ENCODE data around the gene COBL.
A peak's percentile ranks its signal among the peaks of the same experiment; 100 is the strongest.

Gene COBL

DNA sequence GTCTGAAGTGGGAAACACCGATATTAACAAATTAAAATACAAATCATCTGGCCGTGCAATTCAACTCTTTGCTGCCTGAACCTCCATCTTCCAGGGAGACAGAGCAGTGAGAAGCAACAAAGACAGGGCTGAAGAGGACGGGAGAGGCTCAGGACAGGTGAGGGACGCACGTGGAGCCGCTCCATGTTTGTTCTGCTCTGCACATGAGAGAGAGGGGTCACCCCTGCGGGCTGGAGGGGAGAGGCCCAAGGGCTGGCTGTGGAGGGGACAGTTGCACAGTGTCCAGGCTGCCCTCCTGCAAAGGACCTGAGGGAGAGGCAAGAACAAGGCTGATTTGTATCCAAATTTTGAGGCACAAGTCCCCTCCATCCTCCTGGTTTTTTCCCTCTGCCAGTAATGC, 41.7 kb downstream of the COBL start:
- DNase-seq: no peak

DNA sequence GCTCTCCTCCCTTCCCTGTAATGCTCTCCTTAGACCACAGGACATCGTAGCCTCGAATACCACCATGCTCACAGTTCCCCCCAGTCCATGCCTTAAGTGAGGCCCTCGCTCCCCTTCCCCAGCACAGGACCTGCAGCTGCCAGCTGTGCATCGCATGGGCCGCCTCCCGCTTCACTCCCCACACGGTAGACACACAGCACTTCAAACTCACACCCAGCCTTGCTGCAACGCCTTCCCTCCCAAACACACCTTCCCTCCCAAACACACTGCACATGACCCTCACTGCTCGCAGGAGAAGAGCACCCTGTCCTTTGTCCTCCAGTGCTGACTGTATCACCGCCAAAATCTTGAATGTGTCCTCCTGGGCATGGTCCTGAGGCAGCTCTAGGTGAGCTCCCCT, 42.6 kb downstream of the COBL start:
- DNase-seq: no peak

DNA sequence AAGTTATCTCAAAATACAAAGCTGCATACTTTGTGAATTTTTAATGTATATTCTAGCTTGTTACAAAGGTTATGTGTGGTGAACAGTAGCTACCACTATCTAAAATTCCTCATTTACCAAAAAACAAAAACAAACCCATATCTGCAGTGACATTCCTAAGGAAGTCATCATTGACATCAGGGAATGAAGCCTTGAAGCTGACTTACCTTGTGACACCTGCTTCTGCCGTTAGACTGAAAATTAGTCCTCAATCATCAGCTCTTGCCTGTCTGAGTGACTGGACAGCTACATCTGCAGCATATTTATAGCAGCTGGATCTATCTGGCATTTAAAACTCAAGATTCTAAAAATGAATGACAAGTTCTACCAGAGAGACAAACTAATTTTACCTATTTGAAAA, 43.2 kb downstream of the COBL start:
- no peak for DNase-seq

DNA sequence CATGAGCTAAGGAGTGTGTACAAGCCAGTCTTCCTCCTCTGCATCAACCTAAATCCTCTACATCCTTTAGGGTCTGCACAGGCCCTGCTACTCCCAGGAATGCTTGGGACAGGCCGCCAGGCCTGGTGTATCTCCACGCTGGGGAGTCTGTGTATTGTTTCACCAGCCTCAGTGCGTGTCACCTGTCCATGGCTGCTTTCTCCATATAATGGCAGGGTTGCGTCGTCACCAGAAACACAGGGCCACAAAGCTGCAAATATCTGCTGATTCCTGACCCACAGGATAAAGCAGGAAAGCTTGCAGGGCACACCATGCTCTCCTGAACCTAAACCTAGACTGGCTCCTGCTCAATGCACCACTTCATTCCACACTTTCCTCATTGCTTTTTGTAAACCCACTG, 45.6 kb downstream of the COBL start:
- DNase-seq: no peak

DNA sequence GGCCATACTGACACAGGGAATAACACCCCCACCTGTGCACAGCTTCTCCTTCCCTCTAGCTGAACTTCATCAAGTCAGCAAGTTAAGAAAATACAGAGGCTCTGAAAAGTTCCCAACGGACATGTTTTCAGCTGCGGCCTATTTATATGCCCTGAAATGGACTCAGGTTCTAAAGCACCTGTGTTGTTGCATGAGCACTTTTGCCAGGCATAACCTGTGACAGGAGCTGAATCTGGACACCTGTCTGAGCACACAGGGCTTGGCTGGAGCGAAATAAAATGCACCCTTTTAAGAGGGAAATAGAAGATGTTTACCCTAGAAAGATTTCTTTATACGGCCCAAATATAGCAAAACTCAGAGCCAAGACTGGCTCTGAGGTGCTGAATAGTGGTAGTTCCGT, 46.7 kb downstream of the COBL start:
- DNase-seq: no peak

DNA sequence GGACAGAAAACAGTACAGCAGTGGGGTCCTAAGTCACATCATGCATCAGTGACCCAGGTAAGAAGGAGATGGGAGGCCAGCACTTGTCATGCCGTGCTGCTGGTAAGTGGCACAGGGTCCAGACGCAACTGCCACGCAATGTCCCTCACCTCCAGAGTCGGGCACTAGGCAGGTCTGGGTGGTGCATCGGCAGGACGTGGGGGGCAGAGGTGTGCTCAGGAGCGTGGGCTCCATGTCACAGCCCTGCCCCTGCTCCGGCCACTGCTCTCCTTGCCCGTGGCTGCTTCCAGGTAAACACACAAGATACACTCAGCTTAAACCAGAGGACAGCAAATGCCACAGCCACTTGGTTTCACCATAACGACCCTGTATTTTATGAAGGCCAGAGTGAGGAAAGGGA, 47.3 kb downstream of the COBL start:
- DNase-seq: no peak

DNA sequence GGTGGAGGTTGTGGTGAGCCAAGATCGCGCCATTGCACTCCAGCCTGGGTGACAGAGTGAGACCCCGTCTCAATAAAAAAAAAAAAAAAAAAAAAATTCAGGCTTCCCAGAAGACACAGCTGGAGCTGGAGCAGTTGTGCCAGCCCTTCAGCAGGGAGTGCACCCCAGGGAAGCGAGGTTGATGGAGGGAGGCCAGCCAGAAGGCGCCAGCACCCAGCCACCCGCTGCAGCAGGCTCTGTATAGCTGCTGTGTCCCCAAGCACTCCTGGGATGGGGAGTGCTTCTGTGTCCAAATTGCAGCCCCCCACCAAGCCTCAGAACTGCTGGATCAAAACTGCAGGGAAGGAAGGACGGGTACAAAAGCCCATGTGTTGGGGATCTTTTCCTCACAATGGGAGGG, 47.8 kb downstream of the COBL start:
- no peak for DNase-seq

DNA sequence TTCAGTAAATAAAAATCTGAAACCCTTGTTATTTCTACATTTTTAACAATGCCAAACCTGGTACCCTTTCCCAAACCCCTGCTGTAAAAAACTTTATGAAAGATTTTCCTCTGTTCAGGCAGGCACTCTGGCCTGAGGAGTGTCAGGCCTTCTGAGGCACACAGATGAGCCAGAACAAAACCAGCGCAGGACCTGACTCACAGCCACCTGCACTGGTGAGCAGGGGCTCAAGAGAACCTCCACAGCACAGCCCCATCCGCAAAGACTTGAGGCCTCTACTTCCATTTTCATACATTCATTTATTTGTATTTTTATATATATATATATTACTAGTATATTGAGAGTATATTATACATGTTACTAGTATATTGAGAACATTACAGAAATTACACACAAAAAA, 49.4 kb downstream of the COBL start:
- no peak for DNase-seq

DNA sequence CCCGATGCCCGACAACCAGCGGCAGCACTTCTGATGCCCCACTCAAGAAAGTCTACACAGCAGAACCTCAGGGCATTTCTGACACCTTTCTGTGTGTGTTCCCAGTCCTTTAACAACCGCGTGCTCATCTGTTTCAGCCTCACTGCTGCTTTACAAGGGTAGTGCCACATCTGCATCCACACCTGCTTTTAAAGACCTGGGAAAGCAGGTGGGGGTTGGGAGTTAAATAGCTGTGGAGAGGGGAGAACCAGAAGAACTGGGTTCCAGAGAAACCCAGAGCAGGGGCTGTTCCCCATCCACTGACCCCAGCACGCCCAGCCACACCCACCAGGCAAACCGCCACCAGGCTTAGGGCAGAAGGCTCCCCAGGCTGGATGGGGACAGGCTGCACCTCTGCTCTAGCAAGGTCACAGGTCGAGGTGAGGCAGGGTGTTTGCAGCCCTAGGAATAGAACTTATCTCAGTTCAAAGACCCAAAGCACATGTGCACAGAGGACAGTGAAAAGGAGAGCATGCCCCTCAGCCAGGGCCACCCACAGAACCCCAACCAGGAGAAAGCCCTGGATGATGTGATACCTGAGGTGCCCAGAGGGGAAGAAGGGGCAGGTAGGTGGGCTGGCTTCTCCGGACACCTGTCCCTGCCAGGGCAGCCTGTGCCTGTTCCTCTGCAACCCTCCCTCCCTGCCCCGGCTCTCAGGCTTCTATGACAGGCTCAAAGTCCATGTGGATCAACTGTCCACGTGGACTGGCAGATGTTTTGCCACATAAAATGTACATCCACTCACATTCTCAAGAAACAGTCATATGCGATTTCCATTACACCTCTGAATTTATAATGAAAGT, 51.3 kb downstream of the COBL start:
- no peak for DNase-seq

DNA sequence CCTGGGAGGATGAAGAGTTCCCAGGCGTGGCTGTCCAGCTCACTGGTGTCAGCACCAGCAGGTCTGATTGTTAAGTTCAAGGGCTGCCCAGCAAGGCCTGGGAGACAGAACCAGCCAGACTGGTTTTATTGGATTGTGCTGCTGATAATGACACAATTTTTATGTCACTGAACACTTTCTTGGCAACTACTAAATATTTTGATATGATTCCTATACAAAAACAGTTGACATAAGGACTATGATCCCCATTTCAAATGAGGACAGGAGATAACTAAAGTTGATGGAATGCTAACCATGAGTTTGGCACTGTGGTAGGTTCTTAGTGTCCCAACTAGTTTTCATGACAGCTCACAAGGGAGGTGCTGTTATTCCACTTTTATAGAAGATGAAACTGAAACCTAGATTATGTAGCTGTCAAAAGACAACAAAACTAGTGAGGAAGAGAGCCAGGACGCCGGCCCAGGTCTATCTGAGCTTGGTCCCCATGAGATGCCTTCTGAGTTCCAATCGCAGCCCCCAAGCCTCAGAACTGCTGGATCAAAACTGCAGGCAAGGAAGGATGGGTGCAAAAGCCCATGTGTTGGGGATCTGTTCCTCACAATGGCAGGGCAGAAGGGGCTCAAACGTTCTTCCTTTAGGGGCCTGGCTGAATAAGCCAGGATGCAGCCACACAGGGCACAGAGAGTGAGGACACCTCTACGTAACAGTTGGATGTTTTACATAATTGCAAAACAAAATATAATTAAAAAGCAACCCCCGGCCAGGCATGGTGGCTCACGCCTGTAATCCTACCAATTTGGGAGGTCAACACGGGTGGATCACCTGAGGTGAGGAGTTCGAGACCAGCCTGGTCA, 52.8 kb downstream of the COBL start:
- DNase-seq: no peak

DNA sequence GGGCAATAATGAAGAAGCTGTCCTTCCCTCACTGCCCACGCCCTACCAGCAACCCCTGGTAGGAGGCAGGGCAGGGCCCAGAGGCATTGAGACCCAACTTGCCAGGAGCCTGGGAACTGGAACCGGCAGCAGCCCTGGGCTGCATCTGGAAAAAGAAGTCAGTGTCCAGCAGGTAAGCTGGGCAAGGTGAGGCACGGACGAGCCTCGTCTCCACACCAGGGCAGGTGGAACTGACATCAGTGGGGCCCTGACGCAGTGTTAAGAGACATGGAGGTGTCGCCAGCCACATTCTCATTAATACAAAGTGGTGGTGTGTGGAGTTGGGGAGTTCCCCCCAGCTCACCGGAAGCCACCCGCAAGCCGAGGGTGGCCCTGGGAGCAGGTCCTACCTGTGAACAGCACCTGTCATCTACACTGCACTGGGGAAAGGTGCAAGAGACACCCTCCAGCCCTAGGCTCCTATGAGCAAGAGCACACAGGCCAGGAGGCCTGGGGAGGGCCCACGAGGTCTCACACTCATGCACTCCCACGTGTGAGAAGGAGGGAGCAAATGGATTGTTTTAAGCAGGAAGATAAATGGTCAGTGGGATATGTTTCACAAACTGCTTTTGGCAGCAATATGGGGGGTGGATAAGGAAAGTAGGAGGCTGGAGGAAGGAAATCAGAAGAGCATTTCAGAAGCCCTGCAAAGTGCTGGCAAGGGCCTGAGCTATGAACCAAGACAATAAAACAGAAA, 53.6 kb downstream of the COBL start:
- no peak for DNase-seq

DNA sequence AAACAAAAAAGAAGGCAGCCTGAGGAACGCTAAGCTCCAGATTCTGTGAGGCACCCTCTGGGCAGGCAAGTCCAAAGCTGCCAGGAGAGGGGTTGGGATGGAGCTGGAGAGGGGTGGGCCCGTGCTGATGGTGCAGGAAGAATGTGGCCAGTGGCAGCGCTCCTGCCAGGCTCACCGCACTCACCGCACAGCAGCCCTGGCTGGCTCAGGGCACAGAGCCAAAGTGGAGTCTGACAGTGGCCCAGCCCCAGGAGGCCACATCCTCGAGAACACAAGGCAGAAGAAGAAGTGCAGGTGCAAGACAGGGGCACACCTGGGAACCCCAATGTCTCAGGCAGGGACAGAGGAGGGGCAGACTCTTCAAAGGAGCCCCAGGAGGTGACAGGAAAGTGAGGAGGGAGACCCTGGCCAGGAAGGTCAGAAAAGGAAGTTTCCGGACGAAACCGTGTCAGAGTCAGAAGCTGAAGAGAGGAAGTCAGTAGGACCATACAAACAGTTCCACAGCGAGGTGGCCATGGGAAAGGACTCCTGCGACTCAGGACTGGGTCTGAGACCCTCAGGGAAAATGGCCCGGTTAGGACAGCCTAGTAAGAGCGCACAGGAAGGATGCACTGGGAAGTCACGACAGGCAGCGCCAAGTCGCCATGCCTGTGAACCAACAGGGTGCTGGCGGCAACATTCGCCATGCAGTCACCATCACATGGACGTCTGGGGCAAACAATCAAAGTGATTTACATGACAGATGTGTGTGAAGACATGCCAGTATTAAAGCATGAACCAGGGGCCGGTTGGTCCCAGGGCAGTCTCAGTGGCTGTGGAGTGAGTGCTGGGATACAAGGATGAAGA, 54.4 kb downstream of the COBL start:
- no peak for DNase-seq

DNA sequence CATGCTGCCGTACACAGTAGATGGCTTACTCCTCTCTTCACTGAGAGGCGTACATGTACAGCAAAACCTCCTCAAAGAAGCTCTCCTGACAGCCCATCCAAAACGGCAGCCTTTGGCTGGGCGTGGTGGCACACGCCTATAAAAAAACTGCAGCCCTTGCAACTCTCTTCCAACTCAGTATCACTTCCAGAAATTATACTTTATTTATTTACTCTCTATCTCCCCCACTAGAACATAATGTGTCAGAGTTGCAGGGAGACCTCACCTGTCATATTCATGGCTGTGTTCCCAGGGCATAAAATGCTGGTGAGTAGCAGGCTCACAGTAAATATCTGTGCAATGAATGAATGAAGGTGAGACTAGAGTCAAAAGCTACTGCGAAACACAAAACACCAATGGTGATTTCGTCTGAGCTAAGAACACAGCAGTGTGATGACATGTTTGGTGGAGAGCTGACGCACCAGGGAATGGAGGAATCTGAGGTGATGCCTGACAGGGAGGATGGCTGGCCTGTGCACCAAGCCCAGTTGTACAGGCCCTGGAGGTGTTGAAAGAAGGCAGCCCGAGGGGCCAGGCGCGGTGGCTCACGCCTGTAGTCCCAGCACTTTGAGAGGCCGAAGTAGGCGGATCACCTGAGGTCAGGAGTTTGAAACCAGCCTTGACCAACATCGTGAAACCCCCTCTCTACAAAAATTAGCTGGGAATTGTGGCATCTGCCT, 55.3 kb downstream of the COBL start:
- DNase-seq: no peak

DNA sequence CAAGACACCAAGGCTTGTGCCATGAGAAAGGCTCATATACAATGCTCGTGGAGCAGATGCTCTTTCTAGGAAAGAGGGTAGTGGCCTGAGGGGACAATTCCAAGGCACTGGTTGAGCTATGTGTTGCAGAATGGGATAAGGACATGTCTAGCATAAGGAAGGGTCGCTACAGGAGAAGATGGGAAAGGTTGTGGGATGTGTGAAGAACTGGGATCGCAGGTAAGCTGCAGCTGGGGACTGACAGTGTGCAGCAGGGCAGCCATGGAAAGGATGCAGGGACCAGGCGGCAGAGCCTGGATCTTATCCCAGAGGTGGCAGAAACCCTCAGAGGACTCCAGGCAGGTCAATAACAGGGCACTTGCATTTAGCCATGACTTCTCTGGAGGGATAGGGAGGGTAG, 56.1 kb downstream of the COBL start:
- DNase-seq: no peak

DNA sequence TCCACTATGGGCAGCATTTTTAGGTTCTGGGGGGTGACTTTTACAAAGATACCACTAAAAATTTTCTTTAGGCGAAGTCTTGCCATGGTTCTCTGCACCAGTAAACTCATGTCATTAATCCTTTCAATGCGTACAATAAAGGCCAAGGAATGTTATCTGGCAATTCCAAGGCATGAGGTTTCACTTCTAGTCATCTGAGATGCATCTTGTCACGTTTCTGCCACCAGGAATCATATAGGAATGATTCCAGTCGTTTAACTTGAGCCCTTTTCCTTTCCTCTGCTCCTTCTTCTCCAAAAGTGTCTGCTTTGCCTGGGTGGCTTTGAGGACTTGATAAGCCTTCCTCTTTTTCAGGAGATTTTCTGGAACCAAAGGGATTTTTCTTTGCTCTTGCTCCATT, 56.8 kb downstream of the COBL start:
- no peak for DNase-seq

DNA sequence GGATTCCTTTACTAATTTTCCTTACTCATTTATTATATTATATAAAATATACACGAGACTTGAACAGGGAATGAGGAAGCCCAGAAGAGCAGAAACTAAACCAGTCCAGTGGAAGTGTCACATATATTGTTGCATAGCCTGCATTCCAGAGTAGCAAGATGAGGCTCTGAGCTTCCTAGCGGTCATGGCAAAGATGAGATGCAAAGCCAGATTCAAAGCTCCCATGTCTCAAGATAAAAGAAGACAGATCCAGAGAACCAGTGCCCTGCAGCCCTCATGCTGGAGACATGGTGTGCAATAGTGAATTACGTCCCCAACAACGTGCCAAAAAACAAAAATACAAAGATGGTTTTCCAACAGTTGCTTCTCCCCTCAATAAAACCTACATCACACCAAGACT, 59.7 kb downstream of the COBL start:
- no peak for DNase-seq

DNA sequence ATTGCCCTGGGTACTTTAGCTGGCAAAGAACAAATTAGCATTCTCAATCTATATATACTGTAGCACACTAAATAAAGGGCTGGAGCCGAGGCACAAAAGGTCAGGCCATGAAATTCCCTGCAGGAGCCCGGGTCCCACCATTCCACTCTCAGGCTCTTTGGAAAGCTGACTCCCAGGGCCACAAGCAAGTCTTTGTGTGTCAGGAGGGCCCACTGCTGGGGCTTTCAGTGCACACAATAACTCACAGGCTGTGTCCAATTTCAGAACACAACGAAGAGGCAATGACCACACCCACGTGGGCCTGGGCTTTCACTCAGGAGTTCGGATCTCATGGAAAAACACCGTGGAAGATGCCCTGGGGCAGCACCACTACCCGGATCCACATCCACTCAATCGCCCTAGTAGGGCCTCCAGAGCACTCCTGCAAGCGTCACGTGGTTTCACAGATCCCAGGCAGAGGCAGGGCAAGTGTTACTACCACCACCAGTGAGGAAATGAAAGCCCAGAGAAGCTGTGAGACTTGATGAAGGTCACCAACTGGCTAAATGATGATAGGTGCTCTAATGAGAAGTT, 60.3 kb downstream of the COBL start:
- no peak for DNase-seq

DNA sequence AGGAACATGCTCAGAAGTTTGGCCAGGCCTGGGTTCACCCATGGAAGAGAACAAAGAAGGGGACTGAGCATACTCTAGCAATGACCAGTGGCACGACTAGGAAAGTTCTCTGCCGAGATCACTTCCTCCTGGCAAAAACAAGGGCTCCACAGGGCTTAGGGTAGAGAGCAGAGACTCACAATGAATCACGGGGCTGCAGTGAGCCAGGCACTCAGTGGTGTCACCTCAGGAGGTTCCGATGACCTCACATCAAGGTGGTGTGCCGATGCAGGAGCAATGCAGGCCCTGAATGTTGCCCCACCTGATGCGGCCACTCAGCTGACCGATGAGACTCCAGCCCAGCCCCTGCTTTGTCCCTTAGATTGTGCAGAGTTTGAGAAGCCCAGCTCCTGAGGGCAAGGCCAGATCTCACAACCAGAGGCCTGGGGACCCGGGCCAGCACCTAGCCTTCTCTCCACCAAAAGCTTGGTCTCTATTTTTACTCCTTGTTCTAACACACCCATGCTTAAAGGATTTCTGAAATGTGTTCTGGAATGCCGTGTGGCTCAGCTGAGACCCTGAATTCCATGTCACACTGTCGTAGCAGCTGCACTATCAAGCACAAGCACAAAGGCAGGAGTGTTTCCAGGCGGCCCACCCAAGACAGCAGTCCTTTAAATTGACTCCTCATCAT, 60.9 kb downstream of the COBL start:
- no peak for DNase-seq

DNA sequence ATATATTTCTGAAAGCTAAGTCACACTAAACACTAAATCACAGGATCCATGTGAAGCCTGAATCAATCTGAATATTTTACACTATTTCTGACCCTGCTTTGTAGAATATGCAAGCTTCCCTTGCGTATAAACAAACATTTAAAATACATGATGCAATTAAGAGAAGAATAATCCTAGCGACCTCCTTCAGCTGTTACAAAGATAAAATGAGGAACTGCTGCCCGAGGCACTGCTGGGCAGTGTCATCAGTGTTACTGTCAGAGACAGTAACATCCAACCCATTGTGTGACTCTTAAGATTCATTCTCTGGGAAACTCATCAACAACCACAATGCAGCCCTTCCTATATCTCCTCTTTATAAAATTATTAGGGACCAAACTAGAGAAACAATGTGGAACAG, 61.6 kb downstream of the COBL start:
- peak; percentile 1 for DNase-seq

DNA sequence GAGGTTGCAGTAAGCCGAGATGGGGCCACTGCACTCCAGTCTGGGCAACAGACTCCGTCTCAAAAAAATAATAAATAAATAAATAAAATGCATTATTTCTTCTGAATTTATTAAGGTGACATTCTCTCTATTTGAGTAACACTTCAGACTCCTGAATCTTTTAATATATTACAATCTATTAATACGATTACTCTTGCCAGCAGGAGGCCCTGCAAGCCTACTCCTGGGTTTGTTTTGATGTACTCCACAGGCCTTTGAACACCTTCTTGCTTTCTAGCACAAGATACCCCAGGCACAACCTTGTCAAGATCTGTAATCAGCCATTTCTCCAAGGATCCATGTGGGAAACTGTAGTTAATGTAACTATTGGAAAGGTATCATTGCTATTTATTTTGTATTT, 63.5 kb downstream of the COBL start:
- DNase-seq: no peak

DNA sequence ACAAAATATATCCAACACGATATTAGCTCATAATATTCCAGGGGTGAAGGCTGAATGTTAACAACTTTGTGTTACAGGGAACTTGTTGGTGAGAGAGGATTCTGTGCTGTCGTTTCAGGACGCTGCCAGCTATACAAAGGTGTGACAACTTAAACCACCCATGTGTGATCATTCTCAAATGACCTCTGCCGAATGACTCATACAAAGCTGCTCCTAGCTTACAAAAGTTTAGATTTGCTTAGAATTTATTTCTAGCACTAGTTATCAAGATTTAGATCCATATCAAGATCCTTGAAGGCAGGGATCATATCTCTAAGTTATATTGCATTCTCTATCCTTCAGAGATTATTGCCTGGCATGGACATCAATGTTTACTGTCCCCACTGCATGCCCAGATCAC, 65.3 kb downstream of the COBL start:
- DNase-seq: no peak
